Measurements from ENCODE around the gene CDH13. TPM values are rescaled to one million over a fixed set of nuclear protein-coding genes. Genes with fewer than 3 reads are reported as not detected.

The CDH13 gene
- total and polyA plus RNA-seq, 7 donors: 6.1 to 30.7 (median 22.8) TPM

DNA sequence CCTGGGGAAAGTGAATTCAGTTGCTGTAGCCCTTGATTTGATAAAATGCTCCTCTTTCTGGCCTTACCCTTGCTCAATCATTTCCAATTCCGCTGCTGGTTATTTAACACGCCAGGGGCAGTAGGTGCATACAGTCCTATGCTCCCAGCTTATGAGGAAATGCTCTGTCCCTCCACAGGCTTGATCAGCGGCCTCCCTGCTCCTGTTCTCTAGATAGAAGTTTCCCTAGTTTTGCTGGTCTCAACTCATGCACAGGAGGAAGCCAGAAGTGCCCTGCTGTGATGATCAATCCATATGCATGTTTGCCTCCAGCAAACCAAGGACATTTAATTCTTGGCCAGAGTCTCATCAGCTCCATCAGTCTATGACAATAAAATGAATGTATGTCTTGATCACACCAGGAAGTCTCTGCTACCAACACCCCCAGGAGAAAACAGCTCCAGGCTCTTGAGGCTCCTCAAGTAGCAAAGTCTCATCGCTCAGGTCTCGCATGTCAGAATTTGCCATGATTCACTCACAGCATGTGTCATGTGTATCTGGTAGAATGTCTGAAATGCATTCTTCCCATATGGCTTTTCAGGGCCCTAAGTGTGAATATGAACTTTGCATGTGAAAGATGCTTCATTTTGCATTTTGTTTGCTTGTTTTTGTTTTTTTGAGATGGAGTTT is 208.9 kb downstream of the CDH13 start:
- H3K4me1 ChIP-seq: no peaks in the 10 kb centered on the region
- no peaks in the 10 kb centered on the region for H3K27me3 ChIP-seq (ENCODE audit: insufficient read depth in 3 of 3, low read length in 2 of 3)
- no peaks in the 10 kb centered on the region for H3K36me3 ChIP-seq (ENCODE audit: insufficient read depth in 1 of 2, low read depth in 1 of 2)
- intact Hi-C loops (cut with DNase I): no loop called here
- no peak overlapping the region for H3K27ac ChIP-seq
- TF ChIP-seq, protein P1, sequence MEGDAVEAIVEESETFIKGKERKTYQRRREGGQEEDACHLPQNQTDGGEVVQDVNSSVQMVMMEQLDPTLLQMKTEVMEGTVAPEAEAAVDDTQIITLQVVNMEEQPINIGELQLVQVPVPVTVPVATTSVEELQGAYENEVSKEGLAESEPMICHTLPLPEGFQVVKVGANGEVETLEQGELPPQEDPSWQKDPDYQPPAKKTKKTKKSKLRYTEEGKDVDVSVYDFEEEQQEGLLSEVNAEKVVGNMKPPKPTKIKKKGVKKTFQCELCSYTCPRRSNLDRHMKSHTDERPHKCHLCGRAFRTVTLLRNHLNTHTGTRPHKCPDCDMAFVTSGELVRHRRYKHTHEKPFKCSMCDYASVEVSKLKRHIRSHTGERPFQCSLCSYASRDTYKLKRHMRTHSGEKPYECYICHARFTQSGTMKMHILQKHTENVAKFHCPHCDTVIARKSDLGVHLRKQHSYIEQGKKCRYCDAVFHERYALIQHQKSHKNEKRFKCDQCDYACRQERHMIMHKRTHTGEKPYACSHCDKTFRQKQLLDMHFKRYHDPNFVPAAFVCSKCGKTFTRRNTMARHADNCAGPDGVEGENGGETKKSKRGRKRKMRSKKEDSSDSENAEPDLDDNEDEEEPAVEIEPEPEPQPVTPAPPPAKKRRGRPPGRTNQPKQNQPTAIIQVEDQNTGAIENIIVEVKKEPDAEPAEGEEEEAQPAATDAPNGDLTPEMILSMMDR (IDR thresholded peaks at IDR 0.05): no peak
- no peak overlapping the region for H3K4me3 ChIP-seq
- 86 to 96% (median 91%) methylated on average over 5 of the region's 5 CpGs for WGBS, 3 donors
- no peaks in the 10 kb centered on the region for H3K9me3 ChIP-seq
- ATAC-seq: no peak
- no peak for DNase-seq

DNA sequence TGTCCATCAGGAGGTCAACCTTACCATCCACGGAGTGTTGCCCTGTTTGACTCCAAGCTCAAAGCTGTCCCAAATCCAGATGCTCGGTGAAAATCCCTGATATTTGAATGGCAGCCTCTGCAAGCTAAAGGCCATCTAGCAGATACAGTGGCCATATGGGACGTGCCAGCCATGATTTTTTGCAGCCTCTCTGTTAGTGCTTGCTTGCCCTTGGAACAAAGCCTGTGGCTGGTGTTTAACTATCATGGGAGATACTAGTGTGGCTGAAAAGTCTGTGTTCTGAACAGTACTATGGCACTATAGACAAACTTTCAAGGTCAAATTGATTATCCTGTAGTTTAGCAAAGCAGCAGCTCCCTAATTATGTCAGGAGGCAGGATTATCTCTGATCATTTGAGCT is 214.3 kb downstream of the CDH13 start:
- no peaks in the 10 kb centered on the region for H3K4me1 ChIP-seq
- 93 to 95% (median 94%) methylated on average over 3 of the region's 3 CpGs for WGBS, 3 donors
- no peaks in the 10 kb centered on the region for H3K36me3 ChIP-seq (ENCODE audit: insufficient read depth in 1 of 2, low read depth in 1 of 2)
- no peaks in the 10 kb centered on the region for H3K9me3 ChIP-seq
- ATAC-seq (no peak), DNase-seq (no peak)
- TF ChIP-seq, protein P1 (IDR thresholded peaks at IDR 0.05): no peak
- H3K27me3 ChIP-seq (ENCODE audit: insufficient read depth in 3 of 3, low read length in 2 of 3): no peaks in the 10 kb centered on the region
- no peak overlapping the region for H3K27ac ChIP-seq
- intact Hi-C loops (cut with DNase I): no loop called here
- H3K4me3 ChIP-seq: no peak overlapping the region

DNA sequence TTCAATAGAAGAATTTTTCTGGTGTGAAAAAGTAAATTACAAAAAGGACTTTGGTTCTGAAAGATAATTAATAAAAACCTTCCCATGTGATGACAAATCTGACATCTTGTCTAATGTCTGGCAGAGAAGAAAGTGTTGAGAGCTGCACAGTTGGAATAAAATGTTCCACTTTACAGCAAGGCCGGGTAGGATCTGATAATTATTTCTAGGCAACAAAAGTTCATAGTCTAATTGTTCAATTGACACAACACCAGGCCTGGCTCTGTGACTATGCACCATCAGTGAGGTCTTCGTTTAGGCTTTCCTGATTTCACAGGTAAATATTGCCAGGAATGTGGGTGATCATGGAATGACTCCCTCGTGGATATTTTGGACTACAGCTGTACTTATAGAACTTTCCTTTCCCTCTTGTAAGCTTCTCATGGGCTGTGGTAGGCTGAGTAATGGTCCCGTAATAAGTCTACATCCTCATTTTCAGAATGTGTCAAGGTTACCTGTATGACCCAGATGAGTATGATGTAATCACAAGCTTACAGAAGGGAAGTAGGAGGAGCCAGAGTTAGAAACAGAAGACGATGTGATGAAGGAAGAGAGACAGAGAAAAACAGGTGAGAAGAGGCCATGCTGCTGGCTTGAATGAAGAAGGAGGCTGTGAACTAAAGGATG is 217.0 kb downstream of the CDH13 start:
- ATAC-seq (no peak), DNase-seq (no peak)
- H3K9me3 ChIP-seq: no peaks in the 10 kb centered on the region
- intact Hi-C loops (cut with DNase I): no loop called here
- H3K4me1 ChIP-seq: no peaks in the 10 kb centered on the region
- no peaks in the 10 kb centered on the region for H3K36me3 ChIP-seq (ENCODE audit: insufficient read depth in 1 of 2, low read depth in 1 of 2)
- no peak overlapping the region for H3K27ac ChIP-seq
- H3K27me3 ChIP-seq (ENCODE audit: insufficient read depth in 3 of 3, low read length in 2 of 3): no peaks in the 10 kb centered on the region
- no peak overlapping the region for H3K4me3 ChIP-seq
- WGBS, 3 donors: 72 to 81% (median 77%) methylated on average over 5 of the region's 5 CpGs
- TF ChIP-seq, protein P1 (IDR thresholded peaks at IDR 0.05): no peak

DNA sequence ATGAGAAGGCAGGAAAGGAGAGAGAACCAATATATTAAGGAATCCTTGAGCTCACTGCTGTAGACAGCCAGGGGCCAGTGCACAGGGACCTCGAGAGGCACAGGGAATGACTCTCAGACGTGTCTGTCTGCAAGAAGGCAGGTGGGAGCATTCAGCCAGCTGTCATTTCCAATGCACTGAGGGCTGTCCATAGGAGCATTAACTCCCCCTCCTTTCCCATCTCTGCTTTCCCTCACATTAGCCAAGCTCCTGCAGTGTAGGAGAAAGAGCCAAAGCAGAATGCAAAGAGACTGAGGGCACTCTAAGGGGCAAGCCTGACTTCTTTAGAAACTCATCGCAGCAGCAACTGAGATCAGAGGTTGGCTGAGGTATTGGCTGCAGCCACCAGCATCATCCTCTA is 218.3 kb downstream of the CDH13 start:
- Histone ChIP-seq H3K27me3 (ENCODE audit: insufficient read depth in 3 of 3, low read length in 2 of 3) (no peaks in the 10 kb centered on the region), H3K4me1 (no peaks in the 10 kb centered on the region), H3K9me3 (no peaks in the 10 kb centered on the region), H3K36me3 (ENCODE audit: insufficient read depth in 1 of 2, low read depth in 1 of 2) (no peaks in the 10 kb centered on the region), H3K27ac (no peak overlapping the region), H3K4me3 (no peak overlapping the region)
- TF ChIP-seq, protein P1 (IDR thresholded peaks at IDR 0.05): no peak
- intact Hi-C loops (cut with DNase I): no loop called here
- ATAC-seq: no peak
- no peak for DNase-seq
- WGBS, 3 donors: 64 to 72% (median 64%) methylated on average over 3 of the region's 3 CpGs

Measured in psoas muscle (tissue), 8 donors.